HFFc6 (cell line): ENCODE results near the gene KIF9. TPM values are rescaled to one million over a fixed set of nuclear protein-coding genes. Genes with fewer than 3 reads are reported as not detected.

Source experiments
- DNase-seq: peaks from one replicate; pipeline ENCODE4 v3.0.0-alpha.2; 2018
- H3K27ac Mint-ChIP-seq: 2 replicates; pipeline ENCODE4 v1.8.0; 2020; ENCODE audit warnings: mild to moderate bottlenecking, mixed read lengths
- H3K27me3 Mint-ChIP-seq: 2 replicates; pipeline ENCODE4 v1.8.0; 2021; ENCODE audit warnings: mild to moderate bottlenecking, moderate library complexity, mixed read lengths; ENCODE audit not compliant: insufficient read depth
- H3K36me3 Mint-ChIP-seq: 2 replicates; pipeline ENCODE4 v1.8.0; 2021; ENCODE audit warnings: low read depth, mixed read lengths
- H3K4me1 Mint-ChIP-seq: 2 replicates; pipeline ENCODE4 v1.8.0; 2020; ENCODE audit warnings: low read depth, mixed read lengths
- H3K4me3 Mint-ChIP-seq: 2 replicates; pipeline ENCODE4 v1.8.0; 2020; ENCODE audit warnings: mild to moderate bottlenecking, moderate library complexity, mixed read lengths
- H3K9me3 Mint-ChIP-seq: 2 replicates; pipeline ENCODE4 v1.8.0; 2020; ENCODE audit warnings: mild to moderate bottlenecking, mixed read lengths
- long read RNA-seq: library from polyadenylated mRNA; unstranded; transcript quantifications from one replicate; pipeline ENCODE4 v2.0.0, GENCODE V29; 2019
- total RNA-seq, 6 experiments: library from RNA; stranded (reverse); fragmentation: NEBNext Ultra II Directional; extraction: Animal tissue kit (Norgen Biotek cat#: 25700); gene quantifications; 2 replicates in 1 of 6; 3 replicates in 5 of 6; pipeline ENCODE4 v1.2.3, GENCODE V29; 2021
- TF ChIP-seq, protein P1 (sequence below): fragments of 200-600 bp; sonication (generic); IDR thresholded peaks from 2 replicates; pipeline ENCODE4 v1.5.0; 2021; ENCODE audit warnings: antibody characterized with exemption, mild to moderate bottlenecking

The KIF9 gene, protein sequence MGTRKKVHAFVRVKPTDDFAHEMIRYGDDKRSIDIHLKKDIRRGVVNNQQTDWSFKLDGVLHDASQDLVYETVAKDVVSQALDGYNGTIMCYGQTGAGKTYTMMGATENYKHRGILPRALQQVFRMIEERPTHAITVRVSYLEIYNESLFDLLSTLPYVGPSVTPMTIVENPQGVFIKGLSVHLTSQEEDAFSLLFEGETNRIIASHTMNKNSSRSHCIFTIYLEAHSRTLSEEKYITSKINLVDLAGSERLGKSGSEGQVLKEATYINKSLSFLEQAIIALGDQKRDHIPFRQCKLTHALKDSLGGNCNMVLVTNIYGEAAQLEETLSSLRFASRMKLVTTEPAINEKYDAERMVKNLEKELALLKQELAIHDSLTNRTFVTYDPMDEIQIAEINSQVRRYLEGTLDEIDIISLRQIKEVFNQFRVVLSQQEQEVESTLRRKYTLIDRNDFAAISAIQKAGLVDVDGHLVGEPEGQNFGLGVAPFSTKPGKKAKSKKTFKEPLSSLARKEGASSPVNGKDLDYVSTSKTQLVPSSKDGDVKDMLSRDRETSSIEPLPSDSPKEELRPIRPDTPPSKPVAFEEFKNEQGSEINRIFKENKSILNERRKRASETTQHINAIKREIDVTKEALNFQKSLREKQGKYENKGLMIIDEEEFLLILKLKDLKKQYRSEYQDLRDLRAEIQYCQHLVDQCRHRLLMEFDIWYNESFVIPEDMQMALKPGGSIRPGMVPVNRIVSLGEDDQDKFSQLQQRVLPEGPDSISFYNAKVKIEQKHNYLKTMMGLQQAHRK
- 1 to 10 TPM; 5.0 to 8.6 (median 5.7) TPM for total RNA-seq
- long read RNA-seq, transcript KIF9-205 (3 exons, 633 nt): major isoform, 5 of 7 reads
- long read RNA-seq, partial matches to known transcripts: 0 of 7 reads
- long read RNA-seq, other reads (novel, unspliced or antisense): 2 of 7 reads

DNA sequence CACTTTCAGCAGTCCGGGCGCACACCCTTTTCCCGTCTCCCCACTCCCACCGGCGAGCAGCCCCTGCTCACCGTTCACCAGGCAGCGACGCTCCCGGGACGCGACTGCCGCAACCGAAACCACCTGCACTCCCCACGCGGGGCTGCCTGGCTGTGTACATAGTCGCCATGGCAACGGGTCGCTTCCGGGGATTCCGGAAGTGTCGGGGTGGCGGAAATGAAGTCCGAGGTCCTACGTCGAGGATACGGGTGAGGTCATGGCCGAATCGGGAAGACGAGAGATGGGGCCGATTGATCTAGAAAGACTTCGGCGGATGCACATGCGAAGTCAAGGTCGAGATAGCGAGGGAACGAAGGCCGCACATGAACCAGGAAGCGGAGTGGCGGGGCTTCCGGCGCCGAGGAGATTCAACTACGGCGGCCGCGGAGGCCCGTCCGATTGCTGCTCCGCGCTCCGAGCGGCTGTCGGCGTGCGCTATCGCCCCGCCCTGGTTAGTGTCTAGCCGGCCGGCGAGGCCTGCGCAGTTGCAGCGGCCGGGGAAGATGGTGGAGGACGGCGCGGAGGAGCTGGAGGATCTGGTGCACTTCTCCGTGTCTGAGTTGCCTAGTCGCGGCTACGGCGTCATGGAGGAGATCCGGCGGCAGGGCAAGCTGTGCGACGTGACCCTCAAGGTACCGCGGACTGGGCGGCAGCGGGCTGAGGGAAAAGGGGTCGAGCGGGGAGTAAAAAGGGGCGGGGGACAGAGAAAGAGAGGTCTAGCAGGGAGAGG is at the start of gene KIF9, which contains the start of gene KLHL18:
Gene KIF9, minus strand, starts transcription at position 376 of the 769 bp plus-strand sequence. CDS start 5,425 bp downstream, outside the sequence.
Gene KLHL18, plus strand, starts transcription at position 521 of the 769 bp plus-strand sequence. Its CDS starts 22 bp downstream, at position 543.
- peak within 1 kb of the TSS; percentile 98 for H3K4me3 Mint-ChIP-seq
- peak; percentile 95 for DNase-seq
- peaks cover 12% of the 10 kb centered on the region for H3K36me3 Mint-ChIP-seq
- peaks cover 41% of the 10 kb centered on the region for H3K4me1 Mint-ChIP-seq
- H3K9me3 Mint-ChIP-seq: no peaks in the 10 kb centered on the region
- H3K27me3 Mint-ChIP-seq: peaks cover 4% of the 10 kb centered on the region; the same call in 1 of the 2 replicates
- peak within 1 kb of the TSS; percentile 100 for H3K27ac Mint-ChIP-seq
- TF ChIP-seq, protein P1, sequence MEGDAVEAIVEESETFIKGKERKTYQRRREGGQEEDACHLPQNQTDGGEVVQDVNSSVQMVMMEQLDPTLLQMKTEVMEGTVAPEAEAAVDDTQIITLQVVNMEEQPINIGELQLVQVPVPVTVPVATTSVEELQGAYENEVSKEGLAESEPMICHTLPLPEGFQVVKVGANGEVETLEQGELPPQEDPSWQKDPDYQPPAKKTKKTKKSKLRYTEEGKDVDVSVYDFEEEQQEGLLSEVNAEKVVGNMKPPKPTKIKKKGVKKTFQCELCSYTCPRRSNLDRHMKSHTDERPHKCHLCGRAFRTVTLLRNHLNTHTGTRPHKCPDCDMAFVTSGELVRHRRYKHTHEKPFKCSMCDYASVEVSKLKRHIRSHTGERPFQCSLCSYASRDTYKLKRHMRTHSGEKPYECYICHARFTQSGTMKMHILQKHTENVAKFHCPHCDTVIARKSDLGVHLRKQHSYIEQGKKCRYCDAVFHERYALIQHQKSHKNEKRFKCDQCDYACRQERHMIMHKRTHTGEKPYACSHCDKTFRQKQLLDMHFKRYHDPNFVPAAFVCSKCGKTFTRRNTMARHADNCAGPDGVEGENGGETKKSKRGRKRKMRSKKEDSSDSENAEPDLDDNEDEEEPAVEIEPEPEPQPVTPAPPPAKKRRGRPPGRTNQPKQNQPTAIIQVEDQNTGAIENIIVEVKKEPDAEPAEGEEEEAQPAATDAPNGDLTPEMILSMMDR: no peak

DNA sequence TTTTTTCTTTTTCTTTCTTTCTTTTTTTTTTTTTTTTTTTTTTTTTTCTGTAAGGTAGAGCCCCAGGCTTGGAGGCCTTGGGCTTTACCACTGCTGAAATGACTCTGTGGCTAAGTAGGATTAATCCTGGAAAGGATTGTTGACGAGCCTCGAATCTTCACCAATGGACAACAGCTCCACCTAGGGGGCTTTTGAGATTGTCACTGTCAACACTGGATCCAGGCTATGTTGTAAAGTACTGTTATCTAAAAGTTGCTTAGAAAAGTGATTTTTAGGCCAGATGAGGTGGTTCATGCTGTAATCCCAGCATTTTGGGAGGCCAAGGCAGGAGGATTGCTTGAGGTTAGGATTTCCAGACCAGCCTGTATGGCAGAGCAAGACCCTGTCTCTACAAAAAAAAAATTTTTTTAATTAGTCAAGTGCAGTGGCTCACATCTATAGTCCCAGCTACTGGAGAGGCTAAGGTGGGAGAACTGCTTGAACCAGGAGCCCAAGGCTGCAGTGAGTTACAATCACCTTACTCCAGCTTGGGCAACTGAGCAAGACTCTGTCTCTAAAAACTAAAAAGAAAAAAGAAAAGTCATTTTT is 41.8 kb upstream of the KIF9 start:
- Mint-ChIP-seq H3K36me3 (peaks cover 7% of the 10 kb centered on the region), H3K4me3 (no peak overlapping the region), H3K4me1 (peaks cover 19% of the 10 kb centered on the region), H3K27ac (no peak overlapping the region), H3K27me3 (no peaks in the 10 kb centered on the region; the same call in 1 of the 2 replicates), H3K9me3 (no peaks in the 10 kb centered on the region)
- DNase-seq: peak; percentile 82
- TF ChIP-seq, protein P1: peak; percentile 84

DNA sequence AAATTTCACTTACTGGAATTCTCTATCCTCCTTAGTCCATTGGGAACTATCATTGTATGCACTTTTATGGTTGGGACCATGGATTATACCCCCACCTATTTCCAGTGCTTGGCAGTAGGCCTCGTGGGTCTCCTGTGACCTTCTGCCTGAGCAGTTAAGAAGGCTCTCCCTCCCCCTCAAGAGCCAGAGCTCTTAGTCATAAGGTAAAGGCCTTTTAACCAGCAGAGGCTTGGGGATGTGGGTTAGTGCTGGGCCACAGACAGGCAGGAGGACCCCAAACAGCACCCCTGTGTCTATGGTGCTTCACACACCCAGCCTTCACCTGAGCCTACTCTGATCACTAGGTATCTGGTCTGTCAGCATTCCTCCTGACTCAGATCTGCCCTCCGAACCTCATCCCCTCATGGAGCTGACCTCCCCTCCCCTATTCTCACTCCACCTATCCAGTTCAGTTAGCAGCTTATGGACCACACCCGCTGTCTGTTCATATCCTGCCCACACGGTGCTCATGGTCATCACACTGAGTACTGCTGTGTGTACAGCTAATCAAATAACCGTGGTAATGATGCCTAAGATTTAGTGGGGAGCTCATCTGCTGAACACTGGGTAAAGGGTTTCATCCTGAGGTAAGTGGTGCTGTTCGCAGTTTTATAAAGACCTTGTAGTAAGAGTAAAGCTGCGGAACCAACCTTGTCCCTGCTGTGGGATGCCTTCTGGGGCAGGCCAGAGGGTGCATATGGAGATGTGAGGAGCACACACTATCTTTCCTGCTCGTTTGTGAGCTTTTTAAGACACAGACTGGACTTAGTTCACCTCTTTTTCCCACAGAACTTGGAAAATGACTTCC is 41.1 kb upstream of the KIF9 start:
- Mint-ChIP-seq H3K27ac (peak overlapping the region; percentile 74), H3K4me1 (peaks cover 26% of the 10 kb centered on the region), H3K9me3 (no peaks in the 10 kb centered on the region), H3K27me3 (no peaks in the 10 kb centered on the region; the same call in 1 of the 2 replicates), H3K4me3 (peak overlapping the region; percentile 10; the same call in 1 of the 2 replicates), H3K36me3 (peaks cover 7% of the 10 kb centered on the region)
- DNase-seq: peak; percentile 10
- TF ChIP-seq, protein P1: no peak

DNA sequence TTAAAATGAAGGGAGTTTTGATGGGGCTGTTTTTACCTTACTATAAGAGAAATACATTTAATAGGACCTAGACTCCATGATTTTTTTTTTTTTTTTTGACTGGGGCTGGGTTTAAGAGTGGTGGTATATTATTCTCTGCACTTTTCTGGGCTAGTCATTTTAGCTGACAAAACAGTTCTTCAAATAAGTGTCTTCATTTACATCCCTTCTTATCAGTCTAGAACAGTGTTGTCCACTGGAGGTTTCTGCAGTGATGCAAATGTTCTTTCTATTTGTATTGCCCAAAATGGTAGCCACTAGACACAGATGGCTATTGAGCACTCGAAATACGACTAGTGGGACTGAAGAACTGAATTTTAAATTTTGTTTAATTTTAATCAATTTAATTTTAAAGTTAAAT is 37.4 kb upstream of the KIF9 start:
- Mint-ChIP-seq H3K27ac (no peak overlapping the region), H3K27me3 (no peaks in the 10 kb centered on the region; the same call in 1 of the 2 replicates), H3K9me3 (no peaks in the 10 kb centered on the region), H3K4me3 (no peak overlapping the region), H3K4me1 (peaks cover 45% of the 10 kb centered on the region), H3K36me3 (peaks cover 7% of the 10 kb centered on the region)
- no peak for DNase-seq
- TF ChIP-seq, protein P1: no peak
